Mucosa of descending colon (tissue), 3 donors: ENCODE data around the gene PLXNA4. TPM values are rescaled to one million over a fixed set of nuclear protein-coding genes. Genes with fewer than 3 reads are reported as not detected.

Experiments used
- ATAC-seq: fragments of 200-7000 bp; cut with Tn5 transposase; one replicate; pipeline ENCODE4 v1.9.1; 2020; ENCODE audit warnings: mild to moderate bottlenecking, moderate library complexity
- DNase-seq, 3 donors: peaks; one replicate each; pipeline ENCODE4 v3.0.0-alpha.2; 2020
- H3K36me3 ChIP-seq: fragments of 200-600 bp; one replicate; pipeline ENCODE4 v1.8.0; 2021; ENCODE audit warnings: low read depth, mild to moderate bottlenecking
- H3K4me1 ChIP-seq: fragments of 200-600 bp; one replicate; pipeline ENCODE4 v1.8.0; 2021; ENCODE audit warnings: low read depth, mild to moderate bottlenecking
- H3K4me3 ChIP-seq: fragments of 200-600 bp; one replicate; pipeline ENCODE4 v1.8.0; 2021; ENCODE audit warnings: mild to moderate bottlenecking
- H3K9me3 ChIP-seq: fragments of 200-600 bp; one replicate; pipeline ENCODE4 v1.8.0; 2021; ENCODE audit warnings: mild to moderate bottlenecking
- CTCF ChIP-seq: fragments of 200-600 bp; IDR thresholded peaks from one replicate; pipeline ENCODE4 v1.8.0; 2022; ENCODE audit warnings: antibody characterized with exemption, mild to moderate bottlenecking
- intact Hi-C, 2 donors: fragments of 100-400 bp; cut with DNase I in 1 of 2; cut with micrococcal nuclease in 1 of 2; formaldehyde crosslinking; loops; one replicate each; pipeline versions ENCODE4 v1.11.0 to v1.11.1; 2022; cut with DNase I, micrococcal nuclease
- total RNA-seq, 3 donors: library from RNA; stranded (reverse); fragmentation: NEBNext Ultra II Directional in 2 of 3; extraction: Animal tissue kit (Norgen Biotek cat#: 25700) in 2 of 3; gene quantifications; one replicate each; pipeline versions ENCODE4 v1.2.1 to v1.2.4, GENCODE V29; 2021 to 2023
- donor health status: DM: no; HTN: no; CAD: no; lungs with moderate emphysema.
- donor health status: DM: no; HTN: no; CAD: no.
- donor health status: DM: no; HTN: yes; CAD: no.

Gene PLXNA4
- total RNA-seq, 3 donors from 2014 or later: 0.78 to 3.5 (median 2.7) TPM

- intact Hi-C loops: no loop called here
These were observed 225.5 kb downstream of the PLXNA4 start for GRCh38 chr7:132350741-132351140.

GRCh38 chr7:132349075-132349474, 227.2 kb downstream of the PLXNA4 start:
- H3K4me3 ChIP-seq: no peak overlapping the region
- TF ChIP-seq CTCF: no peak
- H3K36me3 ChIP-seq: no peaks in the 10 kb centered on the region
- H3K4me1 ChIP-seq: no peaks in the 10 kb centered on the region
- H3K9me3 ChIP-seq: no peaks in the 10 kb centered on the region
- DNase-seq (no peak), ATAC-seq (no peak)
- intact Hi-C loops: no loop called here

More at GRCh38 chr7:132350741-132351140, 225.5 kb downstream of the PLXNA4 start:
- DNase-seq (no peak), ATAC-seq (no peak)
- no peaks in the 10 kb centered on the region for H3K36me3 ChIP-seq
- no peak for TF ChIP-seq CTCF
- no peak overlapping the region for H3K4me3 ChIP-seq
- no peaks in the 10 kb centered on the region for H3K4me1 ChIP-seq
- no peaks in the 10 kb centered on the region for H3K9me3 ChIP-seq

GRCh38 chr7:132348341-132348740, 227.9 kb downstream of the PLXNA4 start:
- no peaks in the 10 kb centered on the region for H3K36me3 ChIP-seq
- DNase-seq: no peak
- no peaks in the 10 kb centered on the region for H3K4me1 ChIP-seq
- ATAC-seq: no peak
- H3K9me3 ChIP-seq: no peaks in the 10 kb centered on the region
- H3K4me3 ChIP-seq: no peak overlapping the region
- TF ChIP-seq CTCF: no peak
- intact Hi-C loops: no loop called here

- no peaks in the 10 kb centered on the region for H3K4me1 ChIP-seq
- intact Hi-C loops: no loop called here
- H3K36me3 ChIP-seq: no peaks in the 10 kb centered on the region
- H3K9me3 ChIP-seq: no peaks in the 10 kb centered on the region
- H3K4me3 ChIP-seq: no peak overlapping the region
- ATAC-seq: no peak
- DNase-seq: no peak
- no peak for TF ChIP-seq CTCF
These were observed 228.4 kb downstream of the PLXNA4 start for GRCh38 chr7:132347858-132348257.

- Histone ChIP-seq H3K4me1 (no peaks in the 10 kb centered on the region), H3K36me3 (no peaks in the 10 kb centered on the region), H3K9me3 (no peaks in the 10 kb centered on the region), H3K4me3 (no peak overlapping the region)
- no peak for ATAC-seq
- no peak for TF ChIP-seq CTCF
- no peak for DNase-seq
- intact Hi-C loops: no loop called here
These were observed 229.1 kb downstream of the PLXNA4 start for GRCh38 chr7:132347123-132347522.

- intact Hi-C loops: no loop called here
- no peak for ATAC-seq
- Histone ChIP-seq H3K36me3 (no peaks in the 10 kb centered on the region), H3K4me3 (no peak overlapping the region), H3K9me3 (no peaks in the 10 kb centered on the region), H3K4me1 (no peaks in the 10 kb centered on the region)
- TF ChIP-seq CTCF: no peak
- DNase-seq: no peak
These were observed 230.6 kb downstream of the PLXNA4 start for GRCh38 chr7:132345543-132346129.
